PC-9 (cell line): ENCODE data around the gene KRTAP5-9. TPM values are rescaled to one million over a fixed set of nuclear protein-coding genes. Genes with fewer than 3 reads are reported as not detected.

Source experiments
- BruUV-seq: library from RNA; stranded (reverse); fragments of 400-500 nt; replicated peaks from 2 replicates; lab custom pipeline; 2021; lab: Mats Ljungman, UMichigan
- CTCF ChIA-PET: fragments of 300-600 bp; sonication (Branson Sonifier 250); formaldehyde crosslinking; loops from one replicate; lab custom pipeline; 2022; ENCODE audit warnings: antibody characterized with exemption; lab: Charles Lee
- POLR2A ChIA-PET: fragments of 300-600 bp; sonication (Branson Sonifier 250); formaldehyde crosslinking; loops from one replicate; lab custom pipeline; 2022; ENCODE audit warnings: antibody characterized with exemption; ENCODE audit not compliant: unreplicated experiment; lab: Charles Lee
- DNase-seq, 2 experiments: peaks; one replicate each; pipeline versions ENCODE4 v3.0.0 to v3.0.0-alpha.2; 2015 to 2022; ENCODE audit warnings: mixed read lengths in 1 of 2
- H2AFZ ChIP-seq: fragments of 200-600 bp; sonication (generic); 2 replicates; pipeline ENCODE4 v1.8.1; 2017; ENCODE audit warnings: antibody characterized with exemption
- H3F3A ChIP-seq: fragments of 200-600 bp; sonication (generic); 2 replicates; pipeline ENCODE4 v1.8.1; 2017; ENCODE audit warnings: antibody characterized with exemption, mild to moderate bottlenecking, low read depth; ENCODE audit not compliant: insufficient read depth
- H3K27ac ChIP-seq: fragments of 200-600 bp; sonication (generic); 2 replicates; pipeline ENCODE4 v1.6.1; 2016; ENCODE audit warnings: mixed run types
- H3K27me3 ChIP-seq: fragments of 200-600 bp; sonication (generic); 2 replicates; pipeline ENCODE4 v1.6.1; 2016; ENCODE audit warnings: low read depth, mixed run types; ENCODE audit not compliant: insufficient read depth
- H3K36me3 ChIP-seq: fragments of 200-600 bp; sonication (generic); 2 replicates; pipeline ENCODE4 v1.6.1; 2016; ENCODE audit warnings: low read depth, mixed run types
- H3K4me1 ChIP-seq: fragments of 200-600 bp; sonication (generic); replicated peaks from 2 replicates; pipeline ENCODE4 v1.6.1; 2016; ENCODE audit warnings: mixed run types; ENCODE audit not compliant: insufficient read depth
- H3K4me2 ChIP-seq: fragments of 200-600 bp; sonication (generic); 2 replicates; pipeline ENCODE4 v1.6.1; 2017; ENCODE audit warnings: mixed run types
- H3K4me3 ChIP-seq: fragments of 200-600 bp; sonication (generic); 2 replicates; pipeline ENCODE4 v1.6.1; 2016; ENCODE audit warnings: mixed run types
- H3K79me2 ChIP-seq: fragments of 200-600 bp; sonication (generic); 2 replicates; pipeline ENCODE4 v1.6.1; 2017; ENCODE audit warnings: low read depth, mixed run types
- H3K9me2 ChIP-seq: fragments of 200-600 bp; sonication (generic); 2 replicates; pipeline ENCODE4 v1.8.1; 2017; ENCODE audit warnings: mild to moderate bottlenecking; ENCODE audit not compliant: insufficient read depth
- H3K9me3 ChIP-seq: fragments of 200-600 bp; sonication (generic); 2 replicates; pipeline ENCODE4 v1.8.1; 2016; ENCODE audit warnings: low read depth; ENCODE audit not compliant: insufficient read depth
- H4K20me1 ChIP-seq: fragments of 200-600 bp; sonication (generic); 2 replicates; pipeline ENCODE4 v1.8.1; 2017; ENCODE audit not compliant: insufficient read depth
- CTCF ChIP-seq: fragments of 200-600 bp; sonication (generic); conservative IDR thresholded peaks from 2 replicates; pipeline ENCODE4 v1.6.1; 2017; ENCODE audit warnings: mixed run types, antibody characterized with exemption, mild to moderate bottlenecking, moderate library complexity
- EZH2 ChIP-seq: fragments of 200-600 bp; sonication (generic); IDR thresholded peaks from 2 replicates; pipeline ENCODE4 v1.8.0; 2017; ENCODE audit warnings: antibody characterized with exemption, low read depth
- intact Hi-C: fragments of 100-400 bp; cut with micrococcal nuclease; formaldehyde crosslinking; loops from one replicate; pipeline ENCODE4 v1.10.0; 2022; ENCODE audit not compliant: unreplicated experiment
- total RNA-seq: library from RNA; stranded (reverse); gene quantifications from 2 replicates; pipeline ENCODE4 v1.2.3, GENCODE V29; 2021

The KRTAP5-9 gene
- total RNA-seq, 1 experiment from 2014 or later = not detected

- BruUV-seq = no TSS peak
- no peak overlapping the region for H3K4me2 ChIP-seq
- ChIA-PET CTCF (no interaction called here), POLR2A (no interaction called here)
- intact Hi-C loops = no loop called here
- H3K27ac ChIP-seq = no peak overlapping the region
- H2AFZ ChIP-seq = no peak overlapping the region
- H3K36me3 ChIP-seq = no peaks in the 10 kb centered on the region
- DNase-seq = no peak
- TF ChIP-seq EZH2 (no peak), CTCF (no peak)
- H3K79me2 ChIP-seq = no peaks in the 10 kb centered on the region
- H3K4me3 ChIP-seq = no peak overlapping the region
- peaks cover 5% of the 10 kb centered on the region; the same call in 1 of the 2 replicates for H3K27me3 ChIP-seq
- H4K20me1 ChIP-seq = no peaks in the 10 kb centered on the region
- H3K4me1 ChIP-seq = no peaks in the 10 kb centered on the region
- no peaks in the 10 kb centered on the region for H3K9me3 ChIP-seq
- H3F3A ChIP-seq = no peaks in the 10 kb centered on the region
- H3K9me2 ChIP-seq = no peaks in the 10 kb centered on the region
Observed at GRCh38 chr11:71556018-71556417, 7.8 kb downstream of the KRTAP5-9 start.

- Histone ChIP-seq H3K27me3 (peaks cover 7% of the 10 kb centered on the region; the same call in 1 of the 2 replicates), H3K9me3 (no peaks in the 10 kb centered on the region), H3K9me2 (no peaks in the 10 kb centered on the region), H3F3A (no peaks in the 10 kb centered on the region), H3K27ac (no peak overlapping the region), H3K4me2 (no peak overlapping the region), H3K4me3 (no peak overlapping the region), H4K20me1 (no peaks in the 10 kb centered on the region), H3K79me2 (no peaks in the 10 kb centered on the region), H2AFZ (no peak overlapping the region), H3K36me3 (no peaks in the 10 kb centered on the region), H3K4me1 (no peaks in the 10 kb centered on the region)
- no peak for TF ChIP-seq CTCF
- TF ChIP-seq EZH2 = no peak
- CTCF ChIA-PET = no interaction called here
- POLR2A ChIA-PET = no interaction called here
- intact Hi-C loops = no loop called here
- BruUV-seq = no TSS peak
- DNase-seq = no peak
Observed at GRCh38 chr11:71557257-71557656, 9.0 kb downstream of the KRTAP5-9 start.

GRCh38 chr11:71558996-71559395, 10.8 kb downstream of the KRTAP5-9 start:
- no peak overlapping the region for H3K4me2 ChIP-seq
- H3K4me1 ChIP-seq = no peaks in the 10 kb centered on the region
- no peaks in the 10 kb centered on the region for H3K9me3 ChIP-seq
- no peak for DNase-seq
- H3K79me2 ChIP-seq = no peaks in the 10 kb centered on the region
- H2AFZ ChIP-seq = no peak overlapping the region
- ChIA-PET POLR2A (no interaction called here), CTCF (no interaction called here)
- no peaks in the 10 kb centered on the region for H3K36me3 ChIP-seq
- no peak overlapping the region for H3K4me3 ChIP-seq
- no TSS peak for BruUV-seq
- H3K9me2 ChIP-seq = no peaks in the 10 kb centered on the region
- no peak overlapping the region for H3K27ac ChIP-seq
- no peaks in the 10 kb centered on the region for H3F3A ChIP-seq
- peaks cover 17% of the 10 kb centered on the region; the same call in 1 of the 2 replicates for H3K27me3 ChIP-seq
- H4K20me1 ChIP-seq = no peaks in the 10 kb centered on the region
- intact Hi-C loops = no loop called here
- TF ChIP-seq CTCF (no peak), EZH2 (no peak)
